Panc1 (cell line): ENCODE results near the gene CD46. TPM values are rescaled to one million over a fixed set of nuclear protein-coding genes. Genes with fewer than 3 reads are reported as not detected.

Source experiments
- ATAC-seq: fragments of 200-7000 bp; cut with Tn5 transposase; 2 replicates; pipeline ENCODE4 v1.9.1; 2020; ENCODE audit warnings: mild to moderate bottlenecking, moderate library complexity
- BruUV-seq: library from RNA; stranded (reverse); fragments of 400-500 nt; replicated peaks from 2 replicates; lab custom pipeline; 2021; lab: Mats Ljungman, UMichigan
- CTCF ChIA-PET: fragments of 300-600 bp; sonication (Branson Sonifier 250); formaldehyde crosslinking; loops from one replicate; lab custom pipeline; 2022; ENCODE audit warnings: antibody characterized with exemption; lab: Charles Lee
- POLR2A ChIA-PET: fragments of 300-600 bp; sonication (Branson Sonifier 250); formaldehyde crosslinking; loops from one replicate; lab custom pipeline; 2022; ENCODE audit warnings: antibody characterized with exemption; lab: Charles Lee
- DNase-seq: peaks from one replicate; pipeline ENCODE4 v3.0.0-alpha.2; 2010; ENCODE audit warnings: low read depth, low spot score
- H3K27ac ChIP-seq: 2 replicates; pipeline ENCODE4 v1.5.1; 2011; ENCODE audit warnings: mild to moderate bottlenecking, low read length, inconsistent platforms
- H3K27me3 ChIP-seq: fragments of 200-500 bp; sonication (Bioruptor generic); 2 replicates; pipeline ENCODE4 v1.6.0; 2014; ENCODE audit warnings: low read length, inconsistent platforms; ENCODE audit not compliant: control insufficient read depth, insufficient read depth
- H3K36me3 ChIP-seq: fragments of 200-500 bp; sonication (Bioruptor generic); 2 replicates; pipeline ENCODE4 v1.5.1; 2014; ENCODE audit warnings: inconsistent platforms, mild to moderate bottlenecking, low read length, moderate library complexity; ENCODE audit not compliant: control insufficient read depth, insufficient read depth
- H3K4me1 ChIP-seq: 2 replicates; pipeline ENCODE4 v1.5.1; 2011; ENCODE audit warnings: inconsistent platforms, mild to moderate bottlenecking, low read length, moderate library complexity; ENCODE audit not compliant: control insufficient read depth, insufficient read depth
- H3K4me3 ChIP-seq, 2 experiments: 2 replicates each; pipeline ENCODE4 v1.5.1; 2011 to 2012; ENCODE audit warnings: low read depth in 2 of 2, low read length in 2 of 2, mild to moderate bottlenecking in 2 of 2, inconsistent platforms in 1 of 2, moderate library complexity in 1 of 2
- H3K9me3 ChIP-seq: fragments of 200-500 bp; sonication (Bioruptor generic); 2 replicates; pipeline ENCODE4 v1.5.1; 2014; ENCODE audit warnings: low read depth, mild to moderate bottlenecking, inconsistent platforms, low read length, moderate library complexity; ENCODE audit not compliant: control insufficient read depth, insufficient read depth
- CTCF ChIP-seq: fragments of 450-650 bp; IDR thresholded peaks from 2 replicates; pipeline ENCODE4 v1.5.1; 2017; ENCODE audit warnings: mild to moderate bottlenecking
- POLR2AphosphoS5 ChIP-seq: IDR thresholded peaks from 2 replicates; pipeline ENCODE4 v1.6.1; 2012; ENCODE audit warnings: mild to moderate bottlenecking, low read depth, low read length, moderate library complexity
- REST ChIP-seq, 2 experiments: IDR thresholded peaks; 2 replicates each; pipeline ENCODE4 v1.6.1; 2011 to 2012; ENCODE audit warnings: low read depth in 2 of 2, control low read depth in 1 of 2, low read length in 1 of 2, mild to moderate bottlenecking in 1 of 2, moderate library complexity in 1 of 2; ENCODE audit not compliant: insufficient read depth in 1 of 2
- SIN3A ChIP-seq: IDR thresholded peaks from 2 replicates; pipeline ENCODE4 v1.6.1; 2012; ENCODE audit warnings: low read depth, mild to moderate bottlenecking, low read length, moderate library complexity, borderline replicate concordance; ENCODE audit not compliant: insufficient read depth
- TCF7L2 ChIP-seq: IDR thresholded peaks from 2 replicates; pipeline ENCODE4 v1.6.1; 2011; ENCODE audit warnings: mild to moderate bottlenecking, low read depth, low read length, inconsistent platforms
- in situ Hi-C: cut with HindIII; loops from 2 replicates; pipeline ENCODE4 v1.10.0; 2016; ENCODE audit warnings: low sequenced_read_pairs, low pct_unique_long_range_greater_than_20kb
- intact Hi-C: fragments of 100-400 bp; cut with micrococcal nuclease; formaldehyde crosslinking; loops from one replicate; pipeline ENCODE4 v1.10.0; 2022; ENCODE audit not compliant: unreplicated experiment
- total RNA-seq: library from RNA; stranded (reverse); gene quantifications from one replicate; pipeline ENCODE4 v1.2.1, GENCODE V29; 2021; ENCODE audit not compliant: unreplicated experiment

The CD46 gene
- total RNA-seq, 1 experiment from 2014 or later, result 128 TPM

DNA sequence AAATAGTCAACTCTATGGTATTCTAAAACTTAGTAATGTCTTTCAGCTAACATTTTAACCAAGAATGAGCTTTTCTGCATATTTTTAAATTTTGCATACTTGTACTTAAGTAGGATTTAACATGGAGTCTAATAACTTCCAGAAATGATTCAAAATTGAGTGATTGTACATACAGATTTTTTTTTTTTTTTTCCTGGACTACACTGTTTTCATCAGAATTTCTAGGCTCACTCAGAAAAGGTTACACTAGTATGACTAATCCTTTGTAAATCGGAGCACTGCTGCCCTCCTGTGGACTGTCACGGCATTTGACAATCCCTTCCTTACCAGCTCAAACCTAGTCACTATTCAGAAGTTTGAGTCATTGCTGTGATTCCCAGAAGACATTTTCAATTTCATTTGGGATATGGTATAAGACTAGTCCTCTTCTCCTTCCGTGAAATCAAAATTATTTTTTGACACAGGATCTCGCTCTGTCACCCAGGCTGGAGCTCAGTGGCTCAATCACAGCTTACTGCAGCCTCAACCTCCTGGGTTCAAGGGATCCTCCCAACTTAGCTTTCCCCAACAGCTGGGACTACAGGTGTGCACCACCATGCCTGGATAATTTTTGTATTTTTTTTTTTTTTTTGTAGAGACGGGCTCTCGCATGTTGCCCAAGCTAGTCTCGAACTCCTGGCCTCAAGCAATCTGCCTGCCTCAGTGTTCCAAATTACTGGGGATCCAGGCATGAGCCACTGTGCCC is 45.5 kb downstream of the CD46 start:
- in situ Hi-C loops (no loop called here), intact Hi-C loops (loop anchor here (2.0 to 10.0 kb wide), 2 partner anchors 93 to 143 kb away; no protein-coding TSS in a partner anchor)
- H3K27ac ChIP-seq, result no peak overlapping the region
- POLR2A ChIA-PET, result interaction anchor here (0.7 kb wide), 1 partner anchor 288 kb away, joined by 7 read pairs; no protein-coding TSS in a partner anchor
- no peaks in the 10 kb centered on the region for H3K27me3 ChIP-seq
- H3K4me1 ChIP-seq, result no peaks in the 10 kb centered on the region
- CTCF ChIA-PET, result interaction anchor here (0.6 to 1.7 kb wide), 15 partner anchors 10 to 806 kb away, joined by 3 to 12 read pairs (median 5); no protein-coding TSS in a partner anchor
- peaks cover 6% of the 10 kb centered on the region for H3K36me3 ChIP-seq
- peak; percentile 95 for ATAC-seq
- TF ChIP-seq CTCF, result peak; percentile 84
- TF ChIP-seq POLR2AphosphoS5, result no peak
- TF ChIP-seq SIN3A, result no peak
- H3K9me3 ChIP-seq, result no peaks in the 10 kb centered on the region
- no TSS peak for BruUV-seq
- DNase-seq, result peak; percentile 84
- H3K4me3 ChIP-seq, result no peak overlapping the region

GRCh38 chr1:207798847-207799246 is 47.0 kb downstream of the CD46 start:
- no peak for ATAC-seq
- TF ChIP-seq CTCF (no peak), POLR2AphosphoS5 (no peak), REST (IDR thresholded peaks at IDR 0.05; ENCODE audit: insufficient read depth in 1 of 2, low read depth in 2 of 2, low read length in 1 of 2) (no peak), TCF7L2 (no peak), SIN3A (no peak)
- no TSS peak for BruUV-seq
- no peak for DNase-seq
- intact Hi-C loops (loop anchor here (10.0 kb wide), 1 partner anchor 94 kb away; no protein-coding TSS in a partner anchor), in situ Hi-C loops (no loop called here)
- Histone ChIP-seq H3K9me3 (no peaks in the 10 kb centered on the region), H3K36me3 (peaks cover 2% of the 10 kb centered on the region; the same call in 1 of the 2 replicates), H3K4me3 (no peak overlapping the region), H3K4me1 (no peaks in the 10 kb centered on the region), H3K27me3 (no peaks in the 10 kb centered on the region), H3K27ac (no peak overlapping the region)
- ChIA-PET POLR2A (no interaction called here), CTCF (no interaction called here)
